Measurements from ENCODE around the gene TUBB8.

DNA sequence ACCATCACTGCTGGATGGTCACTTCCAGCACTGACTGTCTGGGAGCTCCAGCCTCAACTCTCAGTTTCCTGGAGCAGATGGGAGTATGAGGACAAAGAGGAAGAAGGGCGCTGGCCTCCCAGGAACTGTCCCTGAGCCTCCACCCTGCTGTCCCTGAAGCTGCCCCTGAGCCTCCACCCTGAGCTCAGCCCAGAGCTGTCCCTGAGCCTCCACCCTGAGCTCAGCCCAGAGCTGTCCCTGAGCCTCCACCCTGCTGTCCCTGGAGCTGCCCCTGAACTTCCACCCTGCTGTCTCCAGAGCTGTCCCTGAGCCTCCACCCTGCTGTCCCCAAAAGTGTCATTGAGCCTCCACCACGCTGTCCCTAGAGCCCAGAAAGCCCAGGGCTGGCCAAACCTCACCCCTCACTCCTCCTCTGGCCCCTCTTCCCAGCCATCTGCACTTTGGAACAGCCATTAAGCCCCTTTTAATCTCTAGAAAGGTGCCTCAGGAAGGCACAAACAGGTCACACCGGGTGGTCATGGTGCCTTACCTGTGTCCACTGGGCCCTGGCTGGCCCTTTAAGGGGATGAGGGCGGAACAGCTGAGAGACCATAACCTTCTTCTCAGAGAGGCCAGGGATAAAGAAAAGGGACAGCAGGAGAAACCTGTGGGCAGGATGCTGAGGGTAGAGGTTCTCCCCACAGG is 30.6 kb upstream of the TUBB8 start:
- TF ChIP-seq, protein P1, sequence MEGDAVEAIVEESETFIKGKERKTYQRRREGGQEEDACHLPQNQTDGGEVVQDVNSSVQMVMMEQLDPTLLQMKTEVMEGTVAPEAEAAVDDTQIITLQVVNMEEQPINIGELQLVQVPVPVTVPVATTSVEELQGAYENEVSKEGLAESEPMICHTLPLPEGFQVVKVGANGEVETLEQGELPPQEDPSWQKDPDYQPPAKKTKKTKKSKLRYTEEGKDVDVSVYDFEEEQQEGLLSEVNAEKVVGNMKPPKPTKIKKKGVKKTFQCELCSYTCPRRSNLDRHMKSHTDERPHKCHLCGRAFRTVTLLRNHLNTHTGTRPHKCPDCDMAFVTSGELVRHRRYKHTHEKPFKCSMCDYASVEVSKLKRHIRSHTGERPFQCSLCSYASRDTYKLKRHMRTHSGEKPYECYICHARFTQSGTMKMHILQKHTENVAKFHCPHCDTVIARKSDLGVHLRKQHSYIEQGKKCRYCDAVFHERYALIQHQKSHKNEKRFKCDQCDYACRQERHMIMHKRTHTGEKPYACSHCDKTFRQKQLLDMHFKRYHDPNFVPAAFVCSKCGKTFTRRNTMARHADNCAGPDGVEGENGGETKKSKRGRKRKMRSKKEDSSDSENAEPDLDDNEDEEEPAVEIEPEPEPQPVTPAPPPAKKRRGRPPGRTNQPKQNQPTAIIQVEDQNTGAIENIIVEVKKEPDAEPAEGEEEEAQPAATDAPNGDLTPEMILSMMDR (IDR thresholded peaks at IDR 0.05): no peak
- TF ChIP-seq POLR2A (IDR thresholded peaks at IDR 0.05): no peak

Data from adrenal gland (tissue), 5 donors.